DOHH2 (cell line): ENCODE results near the gene KIF26A.

ENCODE experiments used
- H3F3A ChIP-seq: fragments of 200-600 bp; sonication (generic), shearing (Covaris generic); 2 replicates; pipeline ENCODE4 v1.6.0; 2016; ENCODE audit warnings: antibody characterized with exemption, mild to moderate bottlenecking; ENCODE audit not compliant: control insufficient read depth, insufficient read depth
- H3K27ac ChIP-seq: fragments of 200-600 bp; sonication (generic); 2 replicates; pipeline ENCODE4 v1.5.1; 2014; ENCODE audit warnings: low read depth, mild to moderate bottlenecking, low read length, moderate library complexity
- H3K27me3 ChIP-seq: fragments of 200-600 bp; sonication (generic); 2 replicates; pipeline ENCODE4 v1.6.1; 2014; ENCODE audit warnings: mild to moderate bottlenecking, low read length, mixed read lengths; ENCODE audit not compliant: control insufficient read depth
- H3K36me3 ChIP-seq: fragments of 200-600 bp; sonication (generic); 2 replicates; pipeline ENCODE4 v1.6.1; 2014; ENCODE audit warnings: mild to moderate bottlenecking, low read length, moderate library complexity, mixed read lengths; ENCODE audit not compliant: control insufficient read depth
- H3K4me1 ChIP-seq: fragments of 200-600 bp; sonication (generic); 2 replicates; pipeline ENCODE4 v1.6.1; 2014; ENCODE audit warnings: mild to moderate bottlenecking, low read length, mixed read lengths; ENCODE audit not compliant: control insufficient read depth
- H3K4me2 ChIP-seq: fragments of 200-600 bp; sonication (generic); 2 replicates; pipeline ENCODE4 v1.6.0; 2014; ENCODE audit warnings: mild to moderate bottlenecking, low read length, moderate library complexity
- H3K4me3 ChIP-seq: fragments of 200-600 bp; sonication (generic); 2 replicates; pipeline ENCODE4 v1.5.1; 2014; ENCODE audit warnings: mild to moderate bottlenecking, low read length, mixed read lengths
- H3K79me2 ChIP-seq: fragments of 200-600 bp; sonication (generic); 2 replicates; pipeline ENCODE4 v1.6.1; 2014; ENCODE audit warnings: mild to moderate bottlenecking, low read length, mixed read lengths; ENCODE audit not compliant: control insufficient read depth
- H3K9me2 ChIP-seq: fragments of 200-600 bp; sonication (generic); replicated peaks from 2 replicates; pipeline ENCODE4 v1.6.1; 2014; ENCODE audit warnings: mild to moderate bottlenecking, low read length, mixed read lengths; ENCODE audit not compliant: control insufficient read depth
- H3K9me3 ChIP-seq: fragments of 200-600 bp; sonication (generic); 2 replicates; pipeline ENCODE4 v1.6.1; 2014; ENCODE audit warnings: antibody characterized with exemption, low read length, mixed read lengths; ENCODE audit not compliant: control insufficient read depth, insufficient read depth
- H4K20me1 ChIP-seq: fragments of 200-600 bp; sonication (generic); 2 replicates; pipeline ENCODE4 v1.6.0; 2014; ENCODE audit warnings: low read depth, mild to moderate bottlenecking, antibody characterized with exemption, low read length, moderate library complexity; ENCODE audit not compliant: control insufficient read depth, insufficient read depth
- CTCF ChIP-seq: fragments of 200-600 bp; sonication (generic); IDR thresholded peaks from one replicate; pipeline ENCODE4 v1.5.1; 2014; ENCODE audit warnings: antibody characterized with exemption, mild to moderate bottlenecking, low read depth, low read length; ENCODE audit not compliant: poor library complexity, severe bottlenecking
- EZH2phosphoT487 ChIP-seq: fragments of 200-600 bp; sonication (generic); IDR thresholded peaks from 2 replicates; pipeline ENCODE4 v1.6.1; 2017; ENCODE audit warnings: borderline replicate concordance, mild to moderate bottlenecking, antibody characterized with exemption, low read length, moderate library complexity, mixed read lengths

Gene KIF26A

GRCh38 chr14:104214431-104215218 is 76.2 kb downstream of the KIF26A start:
- H3K27ac ChIP-seq, result no peak overlapping the region
- H3K4me2 ChIP-seq, result no peak overlapping the region
- peaks cover 13% of the 10 kb centered on the region; the same call in 1 of the 2 replicates for H3K9me3 ChIP-seq
- no peak for TF ChIP-seq EZH2phosphoT487
- no peak for TF ChIP-seq CTCF
- H3K4me1 ChIP-seq, result peaks cover 3% of the 10 kb centered on the region; the same call in 1 of the 2 replicates
- no peaks in the 10 kb centered on the region for H4K20me1 ChIP-seq
- H3K9me2 ChIP-seq, result no peaks in the 10 kb centered on the region
- no peaks in the 10 kb centered on the region for H3F3A ChIP-seq
- H3K27me3 ChIP-seq, result no peaks in the 10 kb centered on the region
- no peaks in the 10 kb centered on the region for H3K79me2 ChIP-seq
- no peaks in the 10 kb centered on the region for H3K36me3 ChIP-seq
- no peak overlapping the region for H3K4me3 ChIP-seq

- H3K27ac ChIP-seq, result no peak overlapping the region
- H3K36me3 ChIP-seq, result no peaks in the 10 kb centered on the region
- H3K9me2 ChIP-seq, result no peaks in the 10 kb centered on the region
- peaks cover 5% of the 10 kb centered on the region; the same call in 1 of the 2 replicates for H3K9me3 ChIP-seq
- H3K4me2 ChIP-seq, result no peak overlapping the region
- TF ChIP-seq CTCF, result no peak
- no peak for TF ChIP-seq EZH2phosphoT487
- H3F3A ChIP-seq, result no peaks in the 10 kb centered on the region
- H3K4me3 ChIP-seq, result no peak overlapping the region
- peaks cover 3% of the 10 kb centered on the region; the same call in 1 of the 2 replicates for H3K4me1 ChIP-seq
- H3K27me3 ChIP-seq, result no peaks in the 10 kb centered on the region
- H3K79me2 ChIP-seq, result no peaks in the 10 kb centered on the region
- no peaks in the 10 kb centered on the region for H4K20me1 ChIP-seq
These were observed 77.4 kb downstream of the KIF26A start for GRCh38 chr14:104215706-104216334.

- no peaks in the 10 kb centered on the region for H3K36me3 ChIP-seq
- TF ChIP-seq CTCF (no peak), EZH2phosphoT487 (no peak)
- H3K4me3 ChIP-seq, result no peak overlapping the region
- peaks cover 3% of the 10 kb centered on the region; the same call in 1 of the 2 replicates for H3K4me1 ChIP-seq
- peaks cover 5% of the 10 kb centered on the region; the same call in 1 of the 2 replicates for H3K9me3 ChIP-seq
- H3K4me2 ChIP-seq, result no peak overlapping the region
- no peaks in the 10 kb centered on the region for H3K79me2 ChIP-seq
- H3F3A ChIP-seq, result no peaks in the 10 kb centered on the region
- no peak overlapping the region for H3K27ac ChIP-seq
- H3K9me2 ChIP-seq, result no peaks in the 10 kb centered on the region
- H3K27me3 ChIP-seq, result no peaks in the 10 kb centered on the region
- no peaks in the 10 kb centered on the region for H4K20me1 ChIP-seq
These were observed 78.1 kb downstream of the KIF26A start for GRCh38 chr14:104216457-104216856.
